Placental pericyte (primary cell): ENCODE data around the gene SEMA4G. TPM values are rescaled to one million over a fixed set of nuclear protein-coding genes. Genes with fewer than 3 reads are reported as not detected.

Experiments used
- small RNA-seq: library from RNA; depleted of rRNA; stranded (forward); fragments of <200 nt; gene quantifications from one replicate; pipeline ENCODE3, GENCODE V24; 2012; ENCODE audit warnings: low replicate concordance
- total RNA-seq: library from RNA; depleted of rRNA; stranded (reverse); fragments of >200 nt; gene quantifications from 2 replicates; pipeline ENCODE4 v1.2.3, GENCODE V29; 2012

The SEMA4G gene
- total RNA-seq = 0.66 and 1.0 TPM in 2 replicates

GRCh38 chr10:100969187-100970075 is at the start of gene SEMA4G:
TSS of gene SEMA4G (plus strand) at chr10:100969504. CDS start at chr10:100972913, 3,409 bp downstream.

DNA sequence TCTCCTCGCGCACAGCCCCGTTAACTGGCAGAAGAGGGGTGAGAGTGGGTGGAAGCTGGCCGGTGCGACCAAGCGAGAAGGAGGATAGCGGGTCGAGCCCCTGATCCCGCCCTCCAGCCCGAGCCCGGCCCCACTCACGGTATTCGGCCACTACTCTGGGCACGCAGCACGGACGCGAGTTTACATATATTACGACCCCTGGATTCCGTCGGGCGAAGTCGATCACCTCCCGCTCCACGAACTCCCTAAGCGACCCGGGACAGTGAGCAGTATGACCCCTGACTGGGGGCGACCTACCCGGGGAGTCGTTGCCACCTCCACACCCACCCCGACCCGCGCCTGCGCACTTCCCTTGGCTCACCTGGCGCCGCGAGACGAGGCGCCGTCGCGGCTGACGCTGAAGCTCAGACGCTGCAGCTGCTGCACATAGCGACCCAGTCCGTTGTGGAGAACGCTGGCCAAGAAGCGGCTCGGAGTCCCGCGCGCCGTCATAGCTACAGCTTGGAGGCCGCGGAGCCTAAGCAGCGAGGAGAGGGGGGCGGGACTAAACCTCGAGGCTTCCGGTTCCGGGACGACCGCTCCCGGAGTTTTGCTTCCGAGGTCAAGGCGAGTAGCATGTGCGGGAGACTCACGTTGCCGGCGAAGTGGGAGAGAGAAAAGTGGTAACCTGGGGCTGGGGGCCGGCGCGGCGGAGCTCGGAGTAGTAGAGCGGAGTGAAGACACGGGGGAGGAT is 17.8 kb downstream of the SEMA4G start, which contains the start of the genes MRPL43 and TWNK:
Gene MRPL43 (minus strand): TSS at position 546 of the 733 bp plus-strand sequence. CDS start 54 bp downstream, at position 492.
Gene TWNK (plus strand): TSS at position 592 of the 733 bp plus-strand sequence. CDS start 668 bp downstream, outside the sequence.

GRCh38 chr10:100999742-101000126 is 30.4 kb downstream of the SEMA4G start, which contains the start of gene LZTS2:
TSS of gene LZTS2 (plus strand) at chr10:100999808. CDS start at chr10:101002539, 2,731 bp downstream.

Small RNAs within 50 kb of the gene (small RNA-seq; reads per million reads assigned to genes)
- gene MIR608 = not detected

Other genes starting within 250 kb of the SEMA4G start
- not detected in 2 replicates for gene PAX2, start 223.9 kb upstream of the SEMA4G start, total RNA-seq
- 26.7 and 52.3 TPM in 2 replicates for gene SLF2, start 56.5 kb upstream of the SEMA4G start, total RNA-seq
- gene MRPL43, start 18.0 kb downstream of the SEMA4G start, total RNA-seq = 53.2 and 66.9 TPM in 2 replicates
- gene TWNK, start 18.0 kb downstream of the SEMA4G start, total RNA-seq = 5.6 and 6.1 TPM in 2 replicates
- 77.5 and 91.2 TPM in 2 replicates for gene LZTS2, start 30.3 kb downstream of the SEMA4G start, total RNA-seq
- gene PDZD7, start 61.6 kb downstream of the SEMA4G start, total RNA-seq = 0.22 and 0.57 TPM in 2 replicates
- gene SFXN3, start 61.7 kb downstream of the SEMA4G start, total RNA-seq = 67.0 and 145 TPM in 2 replicates
- gene KAZALD1, start 92.5 kb downstream of the SEMA4G start, total RNA-seq = 7.9 and 12.2 TPM in 2 replicates
- gene TLX1, start 161.8 kb downstream of the SEMA4G start, total RNA-seq = not detected in 2 replicates